Fibroblast of pulmonary artery (primary cell): ENCODE measurements around the gene UGGT1.
A peak's percentile ranks its signal among the peaks of the same experiment; 100 is the strongest.

ENCODE experiments used
- DNase-seq: peaks from one replicate; pipeline ENCODE4 v3.0.0-alpha.2; 2010; ENCODE audit warnings: low read depth
- H3K4me3 ChIP-seq: replicated peaks from 2 replicates; pipeline ENCODE4 v1.5.1; 2011; ENCODE audit warnings: low read depth, mild to moderate bottlenecking, control low read depth, low read length, moderate library complexity
- TF ChIP-seq, protein P1 (sequence below): IDR thresholded peaks from 2 replicates; pipeline ENCODE4 v1.5.1; 2011; ENCODE audit warnings: mild to moderate bottlenecking, control low read depth, low read length, inconsistent platforms; ENCODE audit errors: missing control alignments

The UGGT1 gene

DNA sequence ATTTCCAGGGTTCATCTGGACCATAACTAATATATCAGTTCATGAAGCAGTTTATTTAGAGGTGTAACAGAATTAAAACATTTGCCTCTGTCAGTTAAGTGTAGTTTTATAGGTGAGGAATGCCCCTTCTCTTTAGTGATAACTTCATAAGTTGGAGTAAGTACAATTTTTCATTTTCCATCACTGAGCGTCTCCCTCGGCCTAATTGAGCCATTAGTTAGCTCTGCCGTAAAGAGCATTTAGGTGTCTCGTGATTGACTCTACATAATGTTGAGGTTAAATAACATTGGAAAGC lies 88.4 kb downstream of the UGGT1 start:
- TF ChIP-seq, protein P1, sequence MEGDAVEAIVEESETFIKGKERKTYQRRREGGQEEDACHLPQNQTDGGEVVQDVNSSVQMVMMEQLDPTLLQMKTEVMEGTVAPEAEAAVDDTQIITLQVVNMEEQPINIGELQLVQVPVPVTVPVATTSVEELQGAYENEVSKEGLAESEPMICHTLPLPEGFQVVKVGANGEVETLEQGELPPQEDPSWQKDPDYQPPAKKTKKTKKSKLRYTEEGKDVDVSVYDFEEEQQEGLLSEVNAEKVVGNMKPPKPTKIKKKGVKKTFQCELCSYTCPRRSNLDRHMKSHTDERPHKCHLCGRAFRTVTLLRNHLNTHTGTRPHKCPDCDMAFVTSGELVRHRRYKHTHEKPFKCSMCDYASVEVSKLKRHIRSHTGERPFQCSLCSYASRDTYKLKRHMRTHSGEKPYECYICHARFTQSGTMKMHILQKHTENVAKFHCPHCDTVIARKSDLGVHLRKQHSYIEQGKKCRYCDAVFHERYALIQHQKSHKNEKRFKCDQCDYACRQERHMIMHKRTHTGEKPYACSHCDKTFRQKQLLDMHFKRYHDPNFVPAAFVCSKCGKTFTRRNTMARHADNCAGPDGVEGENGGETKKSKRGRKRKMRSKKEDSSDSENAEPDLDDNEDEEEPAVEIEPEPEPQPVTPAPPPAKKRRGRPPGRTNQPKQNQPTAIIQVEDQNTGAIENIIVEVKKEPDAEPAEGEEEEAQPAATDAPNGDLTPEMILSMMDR = no peak
- H3K4me3 ChIP-seq = no peak overlapping the region
- DNase-seq = no peak

DNA sequence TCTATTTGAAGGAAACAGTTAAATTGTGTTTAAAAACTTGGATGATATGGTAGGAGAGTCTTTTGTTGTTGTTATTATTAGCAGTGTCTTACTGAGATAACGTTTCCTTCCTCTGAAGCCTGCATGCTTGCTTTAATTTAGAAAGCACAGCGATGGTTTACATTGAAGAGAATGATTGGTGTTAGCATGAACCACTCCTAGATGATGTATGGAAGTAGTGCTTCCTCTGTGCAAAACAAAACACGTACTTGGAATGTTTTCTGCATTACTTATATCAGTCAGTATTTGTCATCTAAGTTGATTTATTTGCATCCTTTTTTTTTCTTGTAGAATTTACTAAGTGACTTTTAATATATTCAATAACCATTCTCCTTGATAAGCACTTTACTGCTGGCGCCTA lies 89.0 kb downstream of the UGGT1 start:
- TF ChIP-seq, protein P1 = no peak
- no peak overlapping the region for H3K4me3 ChIP-seq
- no peak for DNase-seq

DNA sequence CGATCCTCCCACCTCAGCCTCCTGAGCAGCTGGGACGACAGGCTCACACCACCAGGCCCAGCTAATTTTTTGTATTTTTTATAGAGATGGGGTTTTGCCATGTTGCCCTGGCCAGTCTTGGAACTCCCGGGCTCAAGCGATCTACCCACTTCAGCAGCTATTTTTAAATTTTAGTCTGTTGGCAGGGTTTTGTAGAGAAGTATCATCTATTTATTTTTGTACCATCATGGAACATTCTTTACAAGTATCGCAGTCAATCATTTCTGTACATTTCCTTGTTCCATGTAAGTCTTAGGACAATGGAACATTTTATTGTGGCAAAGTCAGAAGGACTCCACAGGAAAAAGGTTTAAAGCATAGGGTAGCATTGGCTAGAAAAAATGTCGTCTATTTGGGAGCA lies 94.6 kb downstream of the UGGT1 start:
- no peak for DNase-seq
- no peak overlapping the region for H3K4me3 ChIP-seq
- TF ChIP-seq, protein P1 = no peak

DNA sequence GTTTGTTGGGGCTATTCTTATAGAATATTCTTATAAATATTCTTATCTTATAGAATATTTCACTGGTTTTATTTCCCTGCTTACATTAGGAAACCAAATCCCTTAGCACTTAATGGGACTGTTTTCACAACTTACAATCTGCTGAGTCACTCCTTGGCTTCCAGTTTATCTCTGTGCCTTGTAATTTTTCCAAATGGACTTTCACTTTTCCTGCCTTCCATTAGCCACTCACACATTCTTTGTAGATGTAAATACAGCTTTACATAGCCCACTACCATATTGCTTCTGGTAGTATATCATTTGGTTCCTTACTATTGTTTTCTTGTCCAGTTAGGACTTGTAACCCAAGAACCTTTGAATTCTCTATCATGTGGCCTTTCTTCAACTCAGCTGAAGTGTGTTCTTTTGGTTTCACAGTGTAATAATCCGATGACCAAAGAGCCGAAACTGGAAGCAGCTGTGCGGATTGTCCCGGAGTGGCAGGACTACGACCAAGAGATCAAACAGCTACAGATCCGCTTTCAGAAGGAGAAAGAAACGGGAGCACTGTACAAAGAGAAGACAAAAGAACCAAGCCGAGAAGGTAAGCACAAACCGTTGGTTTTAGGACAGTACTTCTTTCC lies 96.1 kb downstream of the UGGT1 start:
- TF ChIP-seq, protein P1 = no peak
- no peak overlapping the region for H3K4me3 ChIP-seq
- DNase-seq = peak; percentile 83

DNA sequence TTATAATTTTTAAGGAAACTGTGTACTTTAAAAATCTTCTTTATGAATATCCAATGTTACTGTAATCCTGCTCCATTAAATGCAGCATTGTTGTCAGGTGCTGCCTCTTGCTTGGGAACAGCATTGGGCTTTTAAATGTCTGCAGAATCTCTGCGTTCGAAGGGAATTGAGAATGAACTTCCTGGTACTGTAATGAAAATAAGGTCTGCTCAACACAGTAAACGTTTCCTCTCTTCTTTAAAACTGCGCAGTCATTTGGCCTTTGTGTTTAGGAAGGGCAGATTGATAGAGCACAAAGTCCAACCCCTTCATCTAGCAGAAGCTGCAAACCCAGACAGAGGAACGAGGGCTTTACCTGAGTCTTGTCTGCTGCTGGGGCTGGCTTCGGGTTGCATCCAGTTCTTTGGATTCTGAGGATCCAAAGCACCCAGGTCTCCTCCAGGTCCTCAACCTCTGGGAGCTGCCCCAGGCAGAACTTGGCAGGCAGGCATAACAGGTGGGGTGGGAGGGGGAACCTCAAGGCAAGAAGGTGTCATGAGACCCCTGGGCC lies 104.5 kb downstream of the UGGT1 start:
- H3K4me3 ChIP-seq = no peak overlapping the region
- TF ChIP-seq, protein P1 = no peak
- no peak for DNase-seq

DNA sequence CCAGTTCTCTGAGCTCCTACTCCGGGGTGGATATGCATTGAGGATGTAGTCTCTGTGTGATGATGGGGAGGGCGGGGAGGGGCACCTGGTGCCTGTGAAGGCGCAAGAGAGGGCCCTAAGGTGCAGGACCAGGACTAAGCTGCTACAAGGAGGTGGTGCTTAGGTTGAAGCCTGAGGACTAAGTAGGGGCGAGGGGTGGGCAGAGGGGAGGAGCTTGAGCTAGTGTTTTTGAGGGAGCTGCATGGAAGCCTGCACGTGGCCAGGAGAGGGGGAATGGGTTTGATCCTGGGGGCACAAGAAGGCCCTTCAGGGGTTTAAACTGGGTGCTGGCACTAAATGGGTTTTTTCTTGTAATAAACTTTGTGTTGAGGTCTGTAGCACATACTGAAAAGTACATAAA lies 105.0 kb downstream of the UGGT1 start:
- TF ChIP-seq, protein P1 = no peak
- no peak for DNase-seq
- no peak overlapping the region for H3K4me3 ChIP-seq

DNA sequence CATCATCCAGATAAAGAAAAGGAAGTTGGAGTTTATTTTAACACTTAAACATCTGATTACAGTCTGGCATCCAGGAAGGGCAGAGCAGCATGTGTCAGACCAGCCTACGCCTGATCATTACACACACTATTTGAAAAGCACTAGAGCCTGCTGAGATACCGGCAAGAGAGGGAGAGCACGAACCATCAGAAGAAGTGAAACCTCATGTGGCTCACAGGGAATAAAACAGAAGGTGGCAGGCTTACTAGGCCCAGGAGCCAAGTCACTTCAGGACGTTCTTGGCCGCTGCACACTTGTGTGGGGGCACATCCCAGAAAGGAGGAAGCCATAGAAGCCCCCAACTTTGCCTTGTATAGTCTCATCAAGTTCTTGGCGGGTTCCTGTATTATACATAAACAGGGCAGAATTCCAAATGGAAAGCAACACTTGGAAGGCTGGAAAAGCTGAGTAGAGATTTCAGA lies 105.5 kb downstream of the UGGT1 start:
- DNase-seq = peak; percentile 42
- H3K4me3 ChIP-seq = no peak overlapping the region
- TF ChIP-seq, protein P1 = no peak
